Right forelimb (tissue), 1 donor: Measurements from ENCODE around the gene CFAP410.
"Not testable (repeated sequence)": the region's sequence is repeated elsewhere in the genome, so short reads cannot be mapped to it uniquely, and the experiment has no call there.

Source experiments
- DNase-seq: peaks from one replicate; pipeline ENCODE4 v3.0.0-alpha.2; 2018

The CFAP410 gene

GRCh38 chr21:44368711-44369446 lies 29.7 kb upstream of the CFAP410 start:
- no peak for DNase-seq

GRCh38 chr21:44366586-44367211 lies 27.5 kb upstream of the CFAP410 start:
- peak; percentile 29 for DNase-seq

DNA sequence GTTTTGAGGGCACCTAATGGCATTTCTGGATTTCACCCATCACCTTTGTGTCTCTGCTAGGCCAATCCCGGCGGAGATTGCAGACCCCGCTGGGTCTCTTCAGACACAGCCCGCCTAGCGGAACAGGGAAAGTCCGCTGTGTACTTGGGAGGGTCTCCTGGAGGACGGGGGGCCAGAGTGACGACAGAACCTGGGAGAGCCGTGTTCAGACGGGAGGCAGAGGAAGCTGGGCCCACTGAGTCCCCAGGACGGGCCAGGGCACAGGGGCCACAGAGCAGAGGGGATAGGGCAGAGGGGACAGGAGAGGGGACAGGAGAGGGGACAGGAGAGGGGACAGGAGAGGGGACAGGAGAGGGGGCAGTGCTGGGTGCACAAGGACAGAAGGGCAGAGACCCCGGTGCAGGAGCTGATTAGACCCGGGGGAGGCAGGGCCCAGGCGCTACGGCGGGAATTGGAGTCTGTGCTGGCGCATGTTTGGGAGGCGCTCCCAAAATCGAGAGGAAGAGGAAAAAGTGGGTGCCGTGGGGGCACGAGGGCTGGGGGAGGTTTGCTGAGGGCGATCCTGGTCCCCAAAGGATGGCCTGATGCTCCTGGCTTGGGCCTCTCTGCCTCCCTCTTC lies 26.9 kb upstream of the CFAP410 start:
- no peak for DNase-seq

DNA sequence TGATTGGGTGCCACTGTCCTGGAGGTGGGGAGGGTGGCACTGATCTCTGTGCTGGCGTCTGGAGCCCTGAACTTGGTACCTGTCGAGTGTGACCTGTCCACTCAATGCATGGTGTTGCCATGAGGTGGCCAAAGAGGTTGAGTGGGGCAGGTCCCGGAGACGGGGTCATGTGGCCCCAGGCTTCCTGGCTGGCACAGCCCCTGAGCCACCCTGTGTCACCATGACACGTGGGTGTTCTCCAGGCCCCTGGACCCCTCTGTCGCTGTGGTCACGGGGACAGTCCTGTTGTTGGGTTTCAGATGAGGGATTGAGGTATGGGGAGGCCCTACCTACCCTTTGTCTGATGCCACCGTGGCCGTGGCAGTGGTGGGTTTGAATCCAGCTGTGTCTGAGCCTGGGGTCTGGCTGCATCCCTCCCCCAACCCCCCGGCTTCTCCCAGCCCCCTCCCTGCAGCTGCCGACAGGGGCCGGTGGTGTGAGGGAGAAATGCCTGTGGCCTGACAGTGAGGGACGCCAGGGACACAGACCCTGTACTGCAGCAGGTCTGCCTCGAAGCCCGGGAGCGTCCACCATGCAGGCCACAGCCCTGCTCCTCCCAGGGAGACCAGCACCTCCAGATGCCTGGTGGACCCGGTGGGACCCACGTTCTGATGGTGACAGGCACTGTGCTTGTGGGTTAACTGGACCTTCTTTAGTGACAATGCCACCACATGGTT lies 26.2 kb upstream of the CFAP410 start:
- DNase-seq, result no peak

- no peak for DNase-seq
Measured at GRCh38 chr21:44364151-44365053, 25.2 kb upstream of the CFAP410 start.

DNA sequence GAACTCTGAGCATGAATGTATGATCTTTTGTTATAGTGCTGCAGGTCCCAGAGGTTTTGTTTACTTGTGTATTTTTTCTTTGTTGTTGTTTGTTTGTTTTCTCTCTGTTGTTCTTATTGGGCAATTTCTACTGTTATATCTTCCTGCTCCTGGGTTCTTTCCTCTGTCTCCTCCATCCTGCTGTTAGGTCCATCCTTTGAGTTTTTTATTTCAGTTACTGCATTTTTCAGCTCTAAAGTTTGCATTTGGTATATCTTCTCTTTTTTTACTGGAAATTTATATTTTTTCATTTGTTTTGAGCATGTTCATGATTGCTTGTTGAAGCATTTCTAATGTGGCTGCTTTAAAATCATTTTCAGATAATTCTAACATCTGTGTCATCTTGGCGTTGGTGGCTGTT lies 24.1 kb upstream of the CFAP410 start:
- DNase-seq, result no peak

- not testable (repeated sequence) for DNase-seq
Measured at GRCh38 chr21:44361903-44362302, 22.7 kb upstream of the CFAP410 start.

- peak; percentile 32 for DNase-seq
Measured at GRCh38 chr21:44360159-44360558, 21.0 kb upstream of the CFAP410 start.

DNA sequence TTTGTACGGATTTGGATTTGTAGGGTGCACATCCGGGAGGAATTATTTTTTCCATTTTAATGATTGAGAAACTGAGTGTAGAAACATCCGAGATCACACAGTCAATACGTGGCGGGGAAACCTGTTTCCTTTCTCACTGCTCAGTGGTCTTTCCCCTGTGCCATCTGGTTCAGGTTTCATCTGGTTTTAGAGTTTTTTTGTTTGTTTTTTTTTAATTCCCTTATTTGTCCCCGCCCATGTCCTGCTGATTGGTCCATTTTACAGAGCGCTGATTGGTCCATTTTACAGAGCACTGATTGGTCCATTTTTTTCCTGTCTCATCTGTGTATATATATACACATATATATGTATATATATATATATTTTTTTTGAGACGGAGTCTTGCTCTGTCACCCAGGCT lies 20.2 kb upstream of the CFAP410 start:
- no peak for DNase-seq

DNA sequence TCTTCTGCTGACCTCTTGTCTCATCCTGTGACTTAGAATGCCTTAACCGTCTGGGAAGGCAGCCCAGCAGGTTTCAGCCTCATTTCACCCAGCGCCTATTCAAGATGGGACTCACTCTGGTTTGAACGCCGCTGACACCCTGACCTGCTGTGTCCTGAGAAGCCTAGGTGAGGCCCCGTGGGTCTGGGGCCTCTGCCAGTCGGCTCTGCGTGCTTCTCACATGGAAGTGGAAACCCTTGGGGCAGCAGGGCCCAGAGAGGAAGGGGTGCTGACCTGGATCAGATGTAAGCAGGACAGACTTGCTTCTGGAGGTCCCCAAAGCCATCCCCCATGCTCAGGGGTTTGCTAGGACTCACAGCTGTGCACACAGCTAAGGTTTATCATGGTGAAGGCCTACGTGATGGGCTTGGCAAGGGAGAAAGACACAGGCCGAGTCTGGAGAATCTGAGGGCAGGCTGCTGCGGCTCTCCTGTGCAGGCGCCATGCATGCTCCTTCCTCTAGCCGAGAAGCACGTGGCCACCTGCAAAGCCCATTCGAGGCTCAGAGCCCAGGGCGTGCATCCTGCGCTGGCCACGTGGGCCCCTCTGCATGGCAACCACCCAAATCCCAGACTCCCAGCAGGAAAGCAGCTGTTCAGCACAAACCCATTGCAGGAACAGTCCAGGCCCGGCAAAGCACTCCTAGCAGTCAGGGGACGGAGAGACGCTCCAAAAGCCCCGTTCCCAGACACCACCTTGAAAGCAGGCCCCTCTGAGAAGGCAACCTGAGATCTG lies 18.1 kb upstream of the CFAP410 start:
- no peak for DNase-seq

DNA sequence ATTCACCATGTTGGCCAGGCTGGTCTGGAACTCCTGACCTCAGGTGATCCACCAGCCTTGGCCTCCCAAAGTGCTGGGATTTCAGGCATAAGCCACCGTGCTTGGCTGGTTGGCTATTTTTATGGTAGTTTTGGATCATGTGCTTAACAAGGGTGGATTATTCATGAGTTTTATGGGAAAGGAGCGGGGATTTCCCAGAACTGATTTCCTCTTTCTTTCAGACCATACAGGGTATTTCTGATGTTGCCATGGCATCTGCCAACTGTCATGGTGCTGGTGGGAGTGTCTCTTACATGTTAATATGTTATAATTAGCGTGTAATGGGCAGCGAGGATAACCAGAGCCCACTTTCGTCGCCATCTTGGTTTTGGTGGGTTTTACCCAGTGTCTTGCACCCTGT lies 17.4 kb upstream of the CFAP410 start:
- no peak for DNase-seq

GRCh38 chr21:44356160-44356559 lies 17.0 kb upstream of the CFAP410 start:
- no peak for DNase-seq

DNA sequence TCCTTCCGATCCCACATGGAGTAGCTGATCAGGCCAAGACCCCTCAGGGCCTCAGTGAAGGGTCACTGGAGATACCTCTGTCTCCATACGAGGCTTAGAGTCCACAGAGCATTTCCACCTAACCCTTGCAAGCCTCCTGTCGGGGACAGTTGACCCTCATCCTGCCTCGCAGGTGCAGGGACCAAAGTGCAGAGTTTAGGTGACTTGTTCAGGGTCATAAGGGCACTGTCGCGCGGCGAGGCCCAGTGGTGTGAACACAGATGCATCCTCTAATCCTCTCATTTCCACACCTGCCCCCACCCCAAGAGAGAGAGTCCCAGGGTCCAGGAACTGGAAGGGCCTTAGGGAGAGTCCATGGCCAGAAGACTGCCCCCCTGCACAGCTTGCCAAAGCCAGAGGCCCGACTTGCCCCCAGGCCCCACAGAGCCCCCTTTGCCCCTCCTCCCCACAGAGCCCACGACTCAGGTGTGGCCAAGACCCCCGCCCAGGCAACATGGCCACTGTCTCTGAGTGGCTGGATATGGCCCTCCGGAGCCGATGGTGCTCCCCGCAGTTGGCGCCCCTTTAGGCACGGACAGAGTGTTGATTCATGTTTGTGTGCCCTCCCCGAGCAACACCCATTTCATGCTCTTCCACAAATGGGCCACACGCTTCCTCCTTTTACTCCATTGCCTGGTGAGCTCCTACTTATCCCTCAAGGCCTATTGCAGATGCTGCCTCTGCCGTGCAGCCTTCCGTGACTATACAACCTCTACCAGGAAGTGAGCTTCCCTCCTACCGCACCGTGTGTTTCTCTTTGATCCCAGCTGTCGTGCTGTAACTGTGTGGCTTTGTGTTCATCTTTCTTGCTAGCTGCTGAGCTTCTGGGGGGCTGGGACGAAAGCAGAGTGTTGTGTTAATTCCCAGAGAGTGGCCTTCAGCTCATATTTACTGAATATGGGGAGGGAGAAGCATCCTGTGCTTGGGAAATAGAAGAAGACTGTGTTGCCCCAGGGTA lies 15.9 kb upstream of the CFAP410 start:
- DNase-seq, result no peak

- DNase-seq, result no peak
Measured at GRCh38 chr21:44354001-44354405, 14.8 kb upstream of the CFAP410 start.

DNA sequence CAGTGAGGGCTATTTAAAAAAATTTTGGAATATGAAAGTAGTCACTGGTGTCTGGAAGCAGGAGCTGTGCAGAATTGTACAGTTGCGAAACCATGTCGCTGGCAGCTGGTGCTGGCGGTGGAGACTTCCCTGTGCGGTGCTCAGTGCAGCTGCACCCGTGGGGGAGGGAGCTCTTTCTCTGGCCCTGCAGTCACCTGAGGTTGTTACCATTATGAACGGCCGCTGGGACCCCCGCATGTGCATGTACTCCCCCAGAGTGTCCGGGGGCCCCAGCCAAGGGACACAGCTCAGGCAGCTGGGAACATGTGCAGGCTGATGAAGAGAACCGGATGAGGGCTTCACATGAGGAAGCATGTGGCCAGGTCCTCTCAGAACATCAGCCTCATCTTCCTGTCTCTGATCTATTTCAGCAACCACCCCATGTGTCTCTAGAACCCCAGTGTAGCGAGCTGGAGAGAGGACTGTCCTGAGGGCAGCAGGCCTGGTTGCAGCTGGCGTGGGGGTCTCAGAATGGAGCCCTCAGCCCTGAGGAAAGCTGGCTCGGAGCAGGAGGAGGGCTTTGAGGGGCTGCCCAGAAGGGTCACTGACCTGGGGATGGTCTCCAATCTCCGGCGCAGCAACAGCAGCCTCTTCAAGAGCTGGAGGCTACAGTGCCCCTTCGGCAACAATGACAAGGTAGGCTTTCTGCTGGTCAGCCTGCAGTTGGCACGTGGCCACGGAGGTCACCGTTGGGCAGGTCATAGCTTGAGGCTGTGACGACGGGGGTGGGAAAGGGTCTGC lies 14.2 kb upstream of the CFAP410 start, which contains the start of gene TRPM2:
TRPM2 (plus strand) TSS at position 431 of the 780 bp plus-strand sequence; CDS start at position 511, 80 bp downstream.
- DNase-seq, result no peak

- no peak for DNase-seq
Measured at GRCh38 chr21:44352253-44352860, 13.2 kb upstream of the CFAP410 start.

DNA sequence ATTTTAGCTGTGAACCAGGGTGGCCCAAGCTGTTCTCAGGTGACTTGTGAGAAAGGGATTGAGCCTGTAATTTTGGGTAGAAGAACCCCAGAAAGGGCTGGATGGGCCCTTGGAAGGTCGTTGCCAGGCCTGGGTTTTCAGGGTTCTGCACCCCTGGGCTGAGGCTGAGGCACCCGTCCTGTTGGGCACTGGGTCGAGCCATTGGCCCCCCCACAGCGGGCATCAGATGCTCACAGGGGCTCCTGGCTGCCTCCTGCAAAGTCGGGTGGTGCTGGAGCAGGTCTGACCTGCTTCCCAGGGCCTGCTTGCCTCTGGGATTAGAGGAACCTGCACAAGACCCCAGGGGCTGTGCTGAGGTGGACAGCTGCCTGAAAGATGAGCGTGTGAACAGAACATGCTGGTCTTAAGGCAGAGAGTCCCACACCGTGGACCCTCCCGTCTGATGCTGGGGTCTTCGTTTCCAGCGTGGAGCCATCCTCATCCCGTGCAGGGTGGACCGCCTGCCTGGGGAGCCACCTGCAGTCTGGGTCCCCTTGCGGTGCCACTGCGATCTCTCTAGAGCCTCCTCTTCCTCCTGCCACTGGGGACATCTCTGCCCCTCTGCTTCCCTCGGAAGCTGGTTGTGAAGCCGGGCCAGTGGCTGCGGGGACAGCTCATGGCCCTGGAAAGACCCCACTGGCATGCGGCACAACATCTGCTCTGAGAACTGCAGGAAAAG lies 12.5 kb upstream of the CFAP410 start:
- DNase-seq, result no peak

DNA sequence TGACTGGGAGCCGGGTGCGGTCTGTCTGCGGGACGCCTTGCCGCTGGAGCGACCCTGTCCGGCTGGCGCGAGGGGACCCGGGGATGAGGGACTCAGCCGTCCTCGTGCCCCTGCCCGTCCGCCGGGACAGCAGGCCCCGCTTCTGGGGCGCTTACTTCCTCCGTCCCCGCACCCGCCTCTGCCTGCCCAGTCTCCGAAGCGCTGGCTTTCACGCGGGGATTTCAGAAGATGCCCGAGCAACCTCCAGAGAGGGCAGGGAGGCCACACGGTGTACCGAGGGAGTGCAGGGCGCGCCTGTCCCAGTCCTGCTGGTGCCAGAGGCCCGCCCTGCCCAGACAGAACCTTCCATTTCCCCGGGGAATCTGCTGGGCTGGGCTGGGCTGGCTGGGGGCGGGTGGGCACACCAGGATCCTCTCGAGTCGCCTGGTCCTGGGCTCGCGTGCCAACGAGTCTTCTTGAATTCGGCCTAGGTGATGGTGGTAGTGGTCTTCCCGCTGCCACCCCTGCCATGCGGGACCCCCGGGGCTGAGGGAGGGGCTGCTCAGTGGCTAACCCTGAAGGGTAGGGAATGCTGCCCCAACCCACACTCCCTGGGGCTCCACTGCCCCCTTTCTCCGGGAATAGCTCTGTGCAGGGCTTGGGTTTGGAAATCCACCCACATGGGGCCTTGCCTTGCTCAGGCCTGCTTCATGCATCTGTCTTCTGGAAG lies 11.7 kb upstream of the CFAP410 start:
- no peak for DNase-seq
